Neural progenitor cell (in vitro differentiated cells): ENCODE measurements around the gene ARHGEF12.

Experiments used
- CTCF ChIP-seq: fragments of 200-600 bp; sonication (generic); IDR thresholded peaks from 2 replicates; pipeline ENCODE4 v1.5.1; 2017; ENCODE audit warnings: antibody characterized with exemption, mild to moderate bottlenecking
- EZH2 ChIP-seq: fragments of 200-600 bp; sonication (generic); IDR thresholded peaks from 2 replicates; pipeline ENCODE4 v1.6.1; 2017; ENCODE audit warnings: antibody characterized with exemption, mild to moderate bottlenecking, moderate library complexity
- EZH2phosphoT487 ChIP-seq: fragments of 200-600 bp; sonication (generic); IDR thresholded peaks from 2 replicates; pipeline ENCODE4 v1.6.1; 2017; ENCODE audit warnings: antibody characterized with exemption

- TF ChIP-seq CTCF (no peak), EZH2phosphoT487 (no peak), EZH2 (no peak)
These were observed 193.7 kb downstream of the ARHGEF12 start for GRCh38 chr11:120529911-120530310.
